Posterior cingulate gyrus (tissue), 11 donors: ENCODE data around the gene NOS2.
"Not testable (repeated sequence)": the region's sequence is repeated elsewhere in the genome, so short reads cannot be mapped to it uniquely, and the experiment has no call there.

Source experiments
- DNase-seq, 10 donors: peaks; one replicate each; pipeline versions ENCODE4 v3.0.0 to v3.0.0-alpha.2; 2020 to 2021; ENCODE audit warnings: mixed read lengths in 3 of 10
- intact Hi-C: fragments of 100-400 bp; cut with DNase I; formaldehyde crosslinking; loops from one replicate; pipeline ENCODE4 v1.15.1; 2023

Gene NOS2

DNA sequence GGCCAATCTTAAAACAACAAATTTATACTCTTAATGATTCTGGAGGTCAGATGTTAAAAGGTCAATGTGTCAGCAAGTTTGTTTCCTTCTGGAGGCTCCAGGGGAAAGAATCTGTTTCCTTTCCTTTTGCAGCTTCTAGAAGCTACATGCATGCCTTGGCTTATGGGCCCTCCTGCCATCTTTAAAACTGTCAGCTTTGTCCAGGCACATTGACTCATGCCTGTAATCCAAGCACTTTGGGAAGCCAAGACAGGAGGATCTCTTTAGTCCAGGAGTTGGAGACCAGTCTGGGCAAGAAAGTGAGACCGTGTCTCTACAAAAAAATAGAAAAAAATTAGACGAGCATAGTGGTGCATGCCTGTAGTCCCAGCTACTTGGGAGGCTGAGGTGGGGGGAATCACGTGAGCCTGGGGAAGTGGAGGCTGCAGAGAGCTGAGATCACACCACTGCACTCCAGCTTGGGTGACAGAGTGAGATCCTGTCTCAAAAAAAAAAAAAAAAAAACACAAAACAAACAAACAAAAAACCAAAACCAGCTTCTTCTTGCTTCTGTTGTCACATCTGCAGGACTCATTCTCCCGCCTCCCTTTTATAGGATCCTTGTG is 58.3 kb downstream of the NOS2 start:
- intact Hi-C loops: no loop called here
- DNase-seq: no peak

DNA sequence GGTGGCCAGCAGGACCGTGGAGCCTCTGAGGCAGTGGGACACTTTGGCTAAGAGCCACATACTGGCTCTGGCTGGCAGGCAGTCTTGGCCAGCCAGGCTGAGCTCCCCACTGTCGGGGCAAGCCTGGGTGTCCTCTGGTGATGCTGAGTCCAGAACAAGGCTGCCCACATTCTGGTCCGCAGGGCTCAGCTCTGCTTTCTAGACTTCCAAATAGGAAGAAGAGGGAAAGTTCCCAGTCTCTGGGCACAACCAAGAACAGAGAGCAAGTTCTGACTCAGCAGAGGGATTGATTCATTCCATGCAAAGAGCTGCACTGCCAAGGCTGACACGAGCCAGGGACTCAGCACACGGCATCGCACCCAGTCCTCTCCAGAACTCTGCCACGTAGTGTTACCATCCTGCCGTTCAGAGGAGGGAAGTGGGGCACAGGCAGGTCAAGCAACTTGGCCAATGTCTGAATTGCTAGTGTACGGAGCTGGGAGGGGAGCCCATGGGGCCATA is 58.9 kb downstream of the NOS2 start:
- intact Hi-C loops: no loop called here
- peak in 1 of 10 donors; percentile 51 for DNase-seq

DNA sequence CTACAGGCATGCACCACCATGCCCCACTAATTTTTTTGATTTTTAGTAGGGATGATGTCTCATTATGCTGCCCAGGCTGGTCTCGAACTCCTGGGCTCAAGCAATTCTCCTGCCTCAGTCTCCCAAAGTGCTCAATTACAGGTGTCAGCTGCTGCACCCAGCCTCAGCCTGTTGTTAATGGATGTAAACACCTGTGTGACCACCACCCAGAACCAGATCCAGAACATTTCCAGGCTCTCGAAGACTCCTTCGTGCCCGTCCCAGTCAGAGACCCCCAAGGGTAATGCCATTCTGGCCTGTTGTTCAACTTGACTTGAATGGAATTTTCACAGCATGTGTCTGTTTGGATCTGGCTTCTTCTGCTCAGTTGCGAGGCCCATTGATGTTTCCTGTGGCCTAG is 59.8 kb downstream of the NOS2 start:
- DNase-seq, intact Hi-C loops: not testable (repeated sequence)

DNA sequence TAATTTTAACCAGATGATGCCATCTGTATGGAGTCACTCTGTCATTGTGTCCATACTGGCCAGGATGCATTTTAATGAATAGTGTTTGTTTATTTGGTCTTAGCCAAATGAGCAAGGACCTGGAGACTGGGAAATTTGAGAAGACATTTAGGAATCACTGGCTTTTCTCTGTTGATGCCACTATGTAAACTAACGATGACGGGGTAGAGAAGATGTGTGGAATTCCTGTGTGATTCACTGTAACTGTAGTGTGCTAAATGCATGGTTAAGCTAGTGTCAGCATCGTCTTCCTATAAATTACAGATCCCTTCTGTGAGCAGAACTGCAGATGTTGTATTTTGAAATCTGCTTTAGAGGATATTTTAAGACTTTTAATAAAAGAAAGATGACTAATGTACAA is 66.6 kb downstream of the NOS2 start:
- intact Hi-C loops: no loop called here
- no peak for DNase-seq

DNA sequence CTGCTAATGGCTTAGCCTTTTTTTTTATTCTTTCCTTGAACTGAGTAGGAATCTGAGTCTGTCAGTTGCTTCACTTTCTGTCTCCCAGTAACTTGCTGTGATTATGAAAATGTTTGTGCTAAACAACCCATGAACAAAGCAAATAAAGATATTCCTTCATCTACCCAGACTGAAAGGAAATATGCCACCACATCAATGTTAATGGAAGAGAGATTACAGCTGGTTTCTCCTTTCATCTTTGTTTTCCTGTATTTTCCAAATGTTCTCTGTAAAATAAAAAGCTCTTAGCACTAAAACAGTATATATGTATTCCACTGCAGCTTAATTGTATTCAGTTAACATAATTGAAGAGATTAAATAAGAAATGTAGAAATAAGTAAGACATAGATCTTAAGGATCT is 67.6 kb downstream of the NOS2 start:
- intact Hi-C loops, DNase-seq: not testable (repeated sequence)

DNA sequence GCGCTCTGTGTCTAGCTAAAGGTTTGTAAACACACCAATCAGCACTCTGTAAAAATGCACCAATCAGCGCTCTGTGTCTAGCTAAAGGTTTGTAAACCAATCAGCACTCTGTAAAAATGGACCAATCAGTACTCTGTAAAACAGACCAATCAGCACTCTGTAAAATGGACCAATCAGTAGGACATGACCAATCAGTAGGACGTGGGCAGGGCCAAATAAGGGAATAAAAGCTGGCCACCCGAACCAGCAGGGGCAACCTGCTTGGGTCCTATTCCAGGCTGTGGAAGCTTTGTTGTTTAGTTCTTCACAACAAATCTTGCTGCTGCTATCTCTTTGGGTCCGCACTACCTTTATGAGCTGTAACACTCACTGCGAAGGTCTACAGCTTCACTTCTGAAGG is 74.3 kb downstream of the NOS2 start:
- intact Hi-C loops, DNase-seq: not testable (repeated sequence)

DNA sequence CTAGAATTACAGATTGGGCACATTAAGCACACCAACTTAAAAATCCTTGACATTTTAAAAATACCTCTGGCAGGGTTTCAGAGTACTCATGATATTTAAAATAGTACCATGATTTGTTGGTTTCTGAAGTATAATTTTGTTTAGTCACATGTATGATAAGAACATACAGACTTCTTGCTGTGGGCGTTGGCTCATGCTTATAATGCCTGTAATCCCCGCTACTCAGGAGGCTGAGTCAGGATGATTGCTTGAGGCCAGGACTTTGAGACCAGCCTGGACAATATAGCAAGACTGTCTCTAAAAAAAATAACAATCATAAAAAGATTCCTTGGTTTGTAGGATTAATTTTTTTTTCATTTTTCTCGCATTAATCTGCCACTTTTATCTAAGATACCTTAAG is 78.5 kb downstream of the NOS2 start:
- no peak for DNase-seq
- intact Hi-C loops: no loop called here
